ENCODE measurements around the gene LSM2. TPM values are rescaled to one million over a fixed set of nuclear protein-coding genes. Genes with fewer than 3 reads are reported as not detected.

LSM2 gene
- total and polyA plus RNA-seq, 9 of the 15 experiments (the other 6 are each of a cell fraction or from before 2014, with no cell fraction given), result 154 to 407 (median 223) TPM

- 0 out of 2 replicates have a peak, but pooled peaks have one; percentile 19 for TF ChIP-seq CUX1 (CRISPR knock-in tag; IDR thresholded peaks at IDR 0.05)
- TF ChIP-seq HMGXB4 (CRISPR knock-in tag; IDR thresholded peaks at IDR 0.05), result no peak; the same call in 1 of the 2 replicates
- TF ChIP-seq ZNF583 (CRISPR knock-in tag; IDR thresholded peaks at IDR 0.05), result no peak
- no peak for TF ChIP-seq BDP1 (IDR thresholded peaks at IDR 0.05; ENCODE audit: insufficient read depth, insufficient read length)
- TF ChIP-seq ATF2 (CRISPR knock-in tag; IDR thresholded peaks at IDR 0.05), result no peak
- TF ChIP-seq ZKSCAN1 (IDR thresholded peaks at IDR 0.05; ENCODE audit: low read depth, low read length), result no peak
- no peak for TF ChIP-seq THRAP3 (IDR thresholded peaks at IDR 0.05; ENCODE audit: borderline replicate concordance)
- 0 out of 2 replicates have a peak, but pooled peaks have one; percentile 14 for TF ChIP-seq FOXM1 (IDR thresholded peaks at IDR 0.05; ENCODE audit: low read depth)
- no peak for TF ChIP-seq FOXM1 (CRISPR knock-in tag; IDR thresholded peaks at IDR 0.05; ENCODE audit: low read depth)
- TF ChIP-seq NFYB (IDR thresholded peaks at IDR 0.05; ENCODE audit: extremely low read depth, insufficient read length), result no peak
- TF ChIP-seq YBX1 (IDR thresholded peaks at IDR 0.05), result no peak
- TF ChIP-seq GATAD2B (IDR thresholded peaks at IDR 0.05; ENCODE audit: borderline replicate concordance), result no peak
- no peak for TF ChIP-seq CSDE1 (IDR thresholded peaks at IDR 0.05)
- TF ChIP-seq ZBTB26 (CRISPR knock-in tag; IDR thresholded peaks at IDR 0.05), result peak; percentile 52; the same call in 1 of the 2 replicates
- TF ChIP-seq ZNF75A (CRISPR knock-in tag; IDR thresholded peaks at IDR 0.05), result peak; percentile 22; the same call in 1 of the 2 replicates
- TF ChIP-seq SMARCC2 (IDR thresholded peaks at IDR 0.05; ENCODE audit: low read depth), result 0 out of 2 replicates have a peak, but pooled peaks have one; percentile 64
- TF ChIP-seq IRF9 (tag; IDR thresholded peaks at IDR 0.05), result peak; percentile 70
Observed at GRCh38 chr6:31831350-31832215, 24.8 kb upstream of the LSM2 start (continued).
